ENCODE measurements around the gene MEGF9. TPM values are rescaled to one million over a fixed set of nuclear protein-coding genes. Genes with fewer than 3 reads are reported as not detected.
A peak's percentile ranks its signal among the peaks of the same experiment; 100 is the strongest.

Gene MEGF9
- total and polyA plus RNA-seq, 7 donors = 2.0 to 12.7 (median 7.2) TPM

DNA sequence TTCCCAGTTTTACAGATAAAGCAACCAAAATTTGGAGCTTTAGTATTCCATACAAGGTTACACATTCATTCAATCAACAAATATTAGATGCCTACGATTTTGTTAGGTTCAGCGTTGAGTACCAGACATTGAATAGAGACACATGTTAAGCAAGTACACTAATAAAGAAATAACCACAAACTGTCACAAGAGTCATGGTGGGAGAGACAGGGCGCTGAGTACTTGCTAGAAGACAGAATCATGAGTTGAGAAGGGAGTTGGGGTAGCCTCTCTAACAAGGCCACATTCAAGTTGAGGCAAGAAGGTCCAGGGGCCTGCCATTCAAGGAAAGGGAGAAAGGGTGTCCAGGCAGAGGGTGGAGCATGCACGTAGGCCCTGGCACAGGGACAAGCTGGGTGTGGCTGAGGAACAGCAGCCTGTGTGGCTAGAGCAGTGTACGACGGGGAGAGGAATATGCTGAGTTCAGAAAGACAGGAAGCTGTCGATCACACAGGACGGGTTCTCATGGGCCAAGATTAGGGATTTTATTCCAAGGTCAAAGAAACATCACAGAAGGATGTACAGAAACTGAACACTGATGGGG is 151.3 kb downstream of the MEGF9 start:
- H3K4me3 ChIP-seq = no peak overlapping the region
- ATAC-seq = peak; percentile 31 to 78 (median 54)
- TF ChIP-seq, protein P1, sequence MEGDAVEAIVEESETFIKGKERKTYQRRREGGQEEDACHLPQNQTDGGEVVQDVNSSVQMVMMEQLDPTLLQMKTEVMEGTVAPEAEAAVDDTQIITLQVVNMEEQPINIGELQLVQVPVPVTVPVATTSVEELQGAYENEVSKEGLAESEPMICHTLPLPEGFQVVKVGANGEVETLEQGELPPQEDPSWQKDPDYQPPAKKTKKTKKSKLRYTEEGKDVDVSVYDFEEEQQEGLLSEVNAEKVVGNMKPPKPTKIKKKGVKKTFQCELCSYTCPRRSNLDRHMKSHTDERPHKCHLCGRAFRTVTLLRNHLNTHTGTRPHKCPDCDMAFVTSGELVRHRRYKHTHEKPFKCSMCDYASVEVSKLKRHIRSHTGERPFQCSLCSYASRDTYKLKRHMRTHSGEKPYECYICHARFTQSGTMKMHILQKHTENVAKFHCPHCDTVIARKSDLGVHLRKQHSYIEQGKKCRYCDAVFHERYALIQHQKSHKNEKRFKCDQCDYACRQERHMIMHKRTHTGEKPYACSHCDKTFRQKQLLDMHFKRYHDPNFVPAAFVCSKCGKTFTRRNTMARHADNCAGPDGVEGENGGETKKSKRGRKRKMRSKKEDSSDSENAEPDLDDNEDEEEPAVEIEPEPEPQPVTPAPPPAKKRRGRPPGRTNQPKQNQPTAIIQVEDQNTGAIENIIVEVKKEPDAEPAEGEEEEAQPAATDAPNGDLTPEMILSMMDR (IDR thresholded peaks at IDR 0.05) = no peak
- 55 to 72% (median 62%) methylated on average over 8 of the region's 8 CpGs for WGBS, 3 donors
- no peaks in the 10 kb centered on the region for H3K9me3 ChIP-seq
- DNase-seq = peak; percentile 31 to 57
- H3K4me1 ChIP-seq = peaks cover 16% of the 10 kb centered on the region
- no peak overlapping the region for H3K27ac ChIP-seq
- intact Hi-C loops (cut with DNase I) = no loop called here
- H3K27me3 ChIP-seq (ENCODE audit: insufficient read depth in 3 of 3, low read length in 2 of 3) = no peaks in the 10 kb centered on the region
- H3K36me3 ChIP-seq (ENCODE audit: insufficient read depth in 1 of 2, low read depth in 1 of 2) = peaks cover 2 to 58% of the 10 kb centered on the region in 2 donors

DNA sequence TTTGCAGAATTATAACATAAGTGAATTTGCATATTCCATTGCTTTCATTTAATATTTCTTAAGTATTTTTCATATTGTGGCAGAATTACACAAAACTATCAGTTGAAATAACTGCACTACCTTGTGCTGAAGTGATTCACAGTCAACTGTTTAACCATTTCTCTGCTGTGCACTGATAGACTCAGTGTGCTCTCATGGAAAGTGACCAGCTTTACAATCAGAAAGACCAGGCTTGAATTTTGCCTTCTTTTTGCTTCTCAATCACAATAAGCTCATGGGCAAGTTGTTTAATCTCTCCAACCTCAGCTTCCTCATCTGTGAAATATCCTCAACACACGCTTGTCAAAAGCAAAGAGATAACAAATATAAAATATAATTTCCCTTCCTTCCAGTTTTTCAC is 152.6 kb downstream of the MEGF9 start:
- DNase-seq = no peak
- no peak for ATAC-seq
- intact Hi-C loops (cut with DNase I) = no loop called here
- H3K27ac ChIP-seq = no peak overlapping the region
- H3K4me3 ChIP-seq = no peak overlapping the region
- WGBS, 3 donors = 99 to 100% (median 100%) methylated on average over 1 of the region's 1 CpG
- H3K9me3 ChIP-seq = no peaks in the 10 kb centered on the region
- no peaks in the 10 kb centered on the region for H3K27me3 ChIP-seq (ENCODE audit: insufficient read depth in 3 of 3, low read length in 2 of 3)
- H3K4me1 ChIP-seq = peaks cover 16% of the 10 kb centered on the region
- TF ChIP-seq, protein P1 (IDR thresholded peaks at IDR 0.05) = no peak
- H3K36me3 ChIP-seq (ENCODE audit: insufficient read depth in 1 of 2, low read depth in 1 of 2) = peaks cover 0 to 45% of the 10 kb centered on the region in 2 donors

DNA sequence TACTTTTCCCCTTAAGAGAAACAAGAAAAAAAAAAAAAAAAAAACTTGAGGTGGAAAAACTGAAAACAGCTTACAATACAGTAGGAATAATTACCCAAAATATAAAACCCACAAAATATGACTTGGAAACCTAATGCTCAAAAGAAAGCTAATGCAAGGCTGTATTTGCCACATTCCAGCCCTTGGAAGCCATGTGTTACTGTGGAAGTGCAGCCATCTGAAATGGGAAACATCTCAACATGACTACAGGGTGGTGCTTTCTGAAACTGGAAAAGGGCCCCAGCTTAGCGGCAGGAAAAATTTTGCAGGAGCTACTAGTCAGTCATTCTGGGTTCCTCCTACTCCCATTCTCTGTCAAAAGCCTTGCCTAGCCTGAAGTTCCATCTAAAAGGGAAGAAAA is 154.7 kb downstream of the MEGF9 start:
- H3K36me3 ChIP-seq (ENCODE audit: insufficient read depth in 1 of 2, low read depth in 1 of 2) = peaks cover 0 to 29% of the 10 kb centered on the region in 2 donors
- H3K4me3 ChIP-seq = no peak overlapping the region
- 29 to 48% (median 40%) methylated on average over 1 of the region's 1 CpG for WGBS, 3 donors
- H3K27ac ChIP-seq = peak overlapping the region; percentile 34
- H3K9me3 ChIP-seq = no peaks in the 10 kb centered on the region
- peaks cover 16% of the 10 kb centered on the region for H3K4me1 ChIP-seq
- TF ChIP-seq, protein P1 (IDR thresholded peaks at IDR 0.05) = no peak
- no peak for ATAC-seq
- H3K27me3 ChIP-seq (ENCODE audit: insufficient read depth in 3 of 3, low read length in 2 of 3) = no peaks in the 10 kb centered on the region
- DNase-seq = no peak
- intact Hi-C loops (cut with DNase I) = no loop called here

DNA sequence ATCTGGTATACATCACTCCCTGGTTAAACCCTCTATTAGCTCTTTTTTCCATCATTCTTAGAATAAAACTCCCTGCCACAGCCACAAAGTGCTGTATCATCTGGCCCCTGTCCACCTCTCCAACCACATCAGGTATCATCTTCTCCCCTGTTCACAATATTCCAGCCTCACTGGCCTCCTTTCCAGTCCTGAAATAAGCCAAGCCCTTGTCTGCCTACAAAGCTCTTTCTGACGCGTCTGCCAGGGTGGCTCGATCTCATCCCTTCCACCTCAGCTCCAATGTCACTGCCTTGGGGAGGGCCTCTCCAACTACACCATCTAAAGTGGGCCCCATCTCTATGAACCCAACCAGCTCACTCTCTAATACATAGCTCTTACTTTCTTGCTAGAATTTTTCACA is 155.8 kb downstream of the MEGF9 start:
- peaks cover 0 to 21% of the 10 kb centered on the region in 2 donors for H3K36me3 ChIP-seq (ENCODE audit: insufficient read depth in 1 of 2, low read depth in 1 of 2)
- H3K27ac ChIP-seq = peak overlapping the region; percentile 69
- intact Hi-C loops (cut with DNase I) = no loop called here
- no peaks in the 10 kb centered on the region for H3K27me3 ChIP-seq (ENCODE audit: insufficient read depth in 3 of 3, low read length in 2 of 3)
- DNase-seq (peak in 1 of 2 donors; percentile 57), ATAC-seq (peak; percentile 85 to 91 (median 88))
- H3K9me3 ChIP-seq = no peaks in the 10 kb centered on the region
- TF ChIP-seq, protein P1 (IDR thresholded peaks at IDR 0.05) = no peak
- WGBS, 3 donors = 31 to 35% (median 35%) methylated on average over 3 of the region's 3 CpGs
- peaks cover 16% of the 10 kb centered on the region for H3K4me1 ChIP-seq
- H3K4me3 ChIP-seq = no peak overlapping the region

DNA sequence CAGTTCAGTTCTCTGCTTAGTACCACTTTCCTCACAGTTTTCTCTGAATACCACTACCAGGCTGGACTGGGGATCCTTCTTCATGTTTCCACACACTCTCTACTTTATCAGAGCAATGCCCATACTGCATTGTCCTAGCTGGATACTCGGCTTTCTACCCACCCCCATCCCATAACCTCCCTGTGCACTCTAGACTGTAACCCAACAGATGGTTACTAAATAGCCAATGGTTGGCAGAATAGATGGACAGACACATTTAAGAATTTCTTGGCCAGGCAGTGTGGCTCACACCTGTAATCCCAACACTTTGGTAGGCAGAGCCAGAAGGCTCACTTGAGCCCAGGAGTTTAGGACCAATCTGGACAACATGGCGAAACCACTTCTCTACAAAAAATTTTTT is 157.1 kb downstream of the MEGF9 start:
- ATAC-seq (no peak), DNase-seq (no peak)
- TF ChIP-seq, protein P1 (IDR thresholded peaks at IDR 0.05) = no peak
- no peaks in the 10 kb centered on the region for H3K9me3 ChIP-seq
- WGBS, 3 donors = 20 to 37% (median 25%) methylated on average over 2 of the region's 2 CpGs
- peak overlapping the region; percentile 39 for H3K27ac ChIP-seq
- peaks cover 0 to 19% of the 10 kb centered on the region in 2 donors for H3K36me3 ChIP-seq (ENCODE audit: insufficient read depth in 1 of 2, low read depth in 1 of 2)
- no peaks in the 10 kb centered on the region for H3K27me3 ChIP-seq (ENCODE audit: insufficient read depth in 3 of 3, low read length in 2 of 3)
- intact Hi-C loops (cut with DNase I) = no loop called here
- no peak overlapping the region for H3K4me3 ChIP-seq
- peaks cover 16% of the 10 kb centered on the region for H3K4me1 ChIP-seq

All from psoas muscle (tissue), 8 donors.